Measurements from ENCODE around the gene SLC8A2.

DNA sequence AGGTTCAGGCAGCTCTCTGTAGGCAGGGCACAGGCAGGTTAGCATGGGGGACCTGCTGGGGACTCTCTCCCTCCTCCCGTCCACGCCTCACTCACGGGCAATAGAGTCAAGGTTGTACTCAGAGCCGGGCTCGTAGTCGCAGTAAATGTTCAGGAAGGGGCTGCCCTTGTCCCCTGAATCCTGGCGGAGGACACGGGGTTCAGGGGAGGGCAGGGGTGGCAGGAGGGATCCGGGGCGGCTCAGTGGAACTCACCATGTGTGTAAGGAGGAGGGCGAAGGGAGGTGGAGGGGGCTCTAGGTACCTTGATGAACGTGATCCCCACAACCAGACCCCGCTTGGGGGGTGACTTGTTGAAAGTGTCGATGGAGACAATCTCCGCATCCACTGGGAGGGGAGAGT, 11.5 kb upstream of the SLC8A2 start:
- TF ChIP-seq, protein P1, sequence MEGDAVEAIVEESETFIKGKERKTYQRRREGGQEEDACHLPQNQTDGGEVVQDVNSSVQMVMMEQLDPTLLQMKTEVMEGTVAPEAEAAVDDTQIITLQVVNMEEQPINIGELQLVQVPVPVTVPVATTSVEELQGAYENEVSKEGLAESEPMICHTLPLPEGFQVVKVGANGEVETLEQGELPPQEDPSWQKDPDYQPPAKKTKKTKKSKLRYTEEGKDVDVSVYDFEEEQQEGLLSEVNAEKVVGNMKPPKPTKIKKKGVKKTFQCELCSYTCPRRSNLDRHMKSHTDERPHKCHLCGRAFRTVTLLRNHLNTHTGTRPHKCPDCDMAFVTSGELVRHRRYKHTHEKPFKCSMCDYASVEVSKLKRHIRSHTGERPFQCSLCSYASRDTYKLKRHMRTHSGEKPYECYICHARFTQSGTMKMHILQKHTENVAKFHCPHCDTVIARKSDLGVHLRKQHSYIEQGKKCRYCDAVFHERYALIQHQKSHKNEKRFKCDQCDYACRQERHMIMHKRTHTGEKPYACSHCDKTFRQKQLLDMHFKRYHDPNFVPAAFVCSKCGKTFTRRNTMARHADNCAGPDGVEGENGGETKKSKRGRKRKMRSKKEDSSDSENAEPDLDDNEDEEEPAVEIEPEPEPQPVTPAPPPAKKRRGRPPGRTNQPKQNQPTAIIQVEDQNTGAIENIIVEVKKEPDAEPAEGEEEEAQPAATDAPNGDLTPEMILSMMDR (IDR thresholded peaks at IDR 0.05), result no peak
- TF ChIP-seq POLR2A (IDR thresholded peaks at IDR 0.05), result no peak
